H1 (cell line): ENCODE data around the gene BAHD1. TPM values are rescaled to one million over a fixed set of nuclear protein-coding genes. Genes with fewer than 3 reads are reported as not detected.
A peak's percentile ranks its signal among the peaks of the same experiment; 100 is the strongest.

Experiments used
- CHD2 ChIP-seq: IDR thresholded peaks from 2 replicates; pipeline ENCODE4 v1.6.1; 2012; ENCODE audit warnings: low read length, improper control_type of control experiment
- CTCF ChIP-seq, 3 experiments: IDR thresholded peaks; 1 replicate in 2 of 3; 2 replicates in 1 of 3; pipeline versions ENCODE4 v1.5.1 to v1.6.1; 2011; ENCODE audit warnings: low read length in 3 of 3, mild to moderate bottlenecking in 3 of 3, inconsistent platforms in 2 of 3, low read depth in 1 of 3, moderate library complexity in 1 of 3; ENCODE audit not compliant: insufficient read depth in 1 of 3; ENCODE audit errors: control extremely low read depth in 1 of 3
- NRF1 ChIP-seq: IDR thresholded peaks from 2 replicates; pipeline ENCODE4 v1.6.1; 2011; ENCODE audit warnings: mild to moderate bottlenecking, low read depth, low read length, improper control_type of control experiment
- PHF8 ChIP-seq: fragments of 200-600 bp; sonication (generic); conservative IDR thresholded peaks from 2 replicates; pipeline ENCODE4 v1.7.1; 2012; ENCODE audit warnings: low read depth, mild to moderate bottlenecking, inconsistent platforms, low read length, moderate library complexity
- SIN3A ChIP-seq, 2 experiments: IDR thresholded peaks in 1 of 2; conservative IDR thresholded peaks in 1 of 2; 2 replicates each; pipeline ENCODE4 v1.6.1; 2011 to 2012; ENCODE audit warnings: low read length in 2 of 2, improper control_type of control experiment in 1 of 2, low read depth in 1 of 2, mild to moderate bottlenecking in 1 of 2
- SP1 ChIP-seq: IDR thresholded peaks from 2 replicates; pipeline ENCODE4 v1.6.1; 2011; ENCODE audit warnings: low read depth, low read length
- TAF1 ChIP-seq: IDR thresholded peaks from 2 replicates; pipeline ENCODE4 v1.6.1; 2011; ENCODE audit warnings: mild to moderate bottlenecking, low read depth, low read length
- polyA plus RNA-seq, 7 experiments: library from polyadenylated mRNA; depleted of rRNA in 3 of 7; stranded (reverse) in 5 of 7; unstranded in 2 of 7; fragments of >200 nt in 5 of 7; fragments of 200-250 nt in 2 of 7; gene quantifications; 1 replicate in 5 of 7; 2 replicates in 1 of 7; 4 replicates in 1 of 7; pipeline versions ENCODE4 v1.2.1 to v1.2.3, GENCODE V29; 2011 to 2013; ENCODE audit warnings: missing spikeins in 2 of 7, mixed read lengths in 2 of 7
- total RNA-seq: library from RNA; stranded (reverse); fragmentation: NEBNext Ultra II Directional; extraction: Animal tissue kit (Norgen Biotek cat#: 25700); gene quantifications from 2 replicates; pipeline ENCODE4 v1.2.1, GENCODE V29; 2021
- TF ChIP-seq, protein P1 (sequence below): IDR thresholded peaks from 2 replicates; pipeline ENCODE4 v1.6.1; 2012; ENCODE audit warnings: inconsistent platforms
- TF ChIP-seq, protein P2 (sequence below): IDR thresholded peaks from 2 replicates; pipeline ENCODE4 v1.6.1; 2012; ENCODE audit warnings: inconsistent platforms

BAHD1 gene
- total and polyA plus RNA-seq, 2 of the 8 experiments (the other 6 are each of a cell fraction or from before 2014, with no cell fraction given) = 15.0 to 38.9 TPM

- TF ChIP-seq, protein P1, sequence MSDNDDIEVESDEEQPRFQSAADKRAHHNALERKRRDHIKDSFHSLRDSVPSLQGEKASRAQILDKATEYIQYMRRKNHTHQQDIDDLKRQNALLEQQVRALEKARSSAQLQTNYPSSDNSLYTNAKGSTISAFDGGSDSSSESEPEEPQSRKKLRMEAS = peak; percentile 95
- peak; percentile 76; the same call in 1 of the 2 replicates for TF ChIP-seq SP1
- TF ChIP-seq NRF1 = no peak
- TF ChIP-seq CTCF (IDR thresholded peaks at IDR 0.05; ENCODE audit: control extremely low read depth in 1 of 3, insufficient read depth in 1 of 3, low read depth in 1 of 3, low read length in 3 of 3) = peak in 1 of 3 experiments; percentile 3; a peak in 1 of 4 replicates
- peak; percentile 8; the same call in 1 of the 2 replicates for TF ChIP-seq TAF1
- TF ChIP-seq, protein P2, sequence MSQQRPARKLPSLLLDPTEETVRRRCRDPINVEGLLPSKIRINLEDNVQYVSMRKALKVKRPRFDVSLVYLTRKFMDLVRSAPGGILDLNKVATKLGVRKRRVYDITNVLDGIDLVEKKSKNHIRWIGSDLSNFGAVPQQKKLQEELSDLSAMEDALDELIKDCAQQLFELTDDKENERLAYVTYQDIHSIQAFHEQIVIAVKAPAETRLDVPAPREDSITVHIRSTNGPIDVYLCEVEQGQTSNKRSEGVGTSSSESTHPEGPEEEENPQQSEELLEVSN = peak; percentile 70
- TF ChIP-seq PHF8 = peak; percentile 35; the same call in 1 of the 2 replicates
- peak; percentile 24 to 45; a peak in 1 of 4 replicates for TF ChIP-seq SIN3A (conservative IDR thresholded peaks at IDR 0.05 in 1 of 2, IDR thresholded peaks at IDR 0.05 in 1 of 2; ENCODE audit: low read depth in 1 of 2, low read length in 2 of 2)
- TF ChIP-seq CHD2 = peak; percentile 66
- TF ChIP-seq, all 59 proteins: peak for 11
Measured at GRCh38 chr15:40440743-40441564, at the start of gene BAHD1 (continued).
